ENCODE measurements around the gene MDM4.
"Not testable (repeated sequence)": the region's sequence is repeated elsewhere in the genome, so short reads cannot be mapped to it uniquely, and the experiment has no call there.

The MDM4 gene, protein sequence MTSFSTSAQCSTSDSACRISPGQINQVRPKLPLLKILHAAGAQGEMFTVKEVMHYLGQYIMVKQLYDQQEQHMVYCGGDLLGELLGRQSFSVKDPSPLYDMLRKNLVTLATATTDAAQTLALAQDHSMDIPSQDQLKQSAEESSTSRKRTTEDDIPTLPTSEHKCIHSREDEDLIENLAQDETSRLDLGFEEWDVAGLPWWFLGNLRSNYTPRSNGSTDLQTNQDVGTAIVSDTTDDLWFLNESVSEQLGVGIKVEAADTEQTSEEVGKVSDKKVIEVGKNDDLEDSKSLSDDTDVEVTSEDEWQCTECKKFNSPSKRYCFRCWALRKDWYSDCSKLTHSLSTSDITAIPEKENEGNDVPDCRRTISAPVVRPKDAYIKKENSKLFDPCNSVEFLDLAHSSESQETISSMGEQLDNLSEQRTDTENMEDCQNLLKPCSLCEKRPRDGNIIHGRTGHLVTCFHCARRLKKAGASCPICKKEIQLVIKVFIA
- 103 to 451 (median 225) reads per million in 3 experiments for total RNA-seq

GRCh38 chr1:204516180-204516879 is at the start of gene MDM4:
TSS of gene MDM4 (plus strand) at chr1:204516406. CDS start at chr1:204525519, 9,113 bp downstream.
- DNase-seq, result peak; percentile 93

DNA sequence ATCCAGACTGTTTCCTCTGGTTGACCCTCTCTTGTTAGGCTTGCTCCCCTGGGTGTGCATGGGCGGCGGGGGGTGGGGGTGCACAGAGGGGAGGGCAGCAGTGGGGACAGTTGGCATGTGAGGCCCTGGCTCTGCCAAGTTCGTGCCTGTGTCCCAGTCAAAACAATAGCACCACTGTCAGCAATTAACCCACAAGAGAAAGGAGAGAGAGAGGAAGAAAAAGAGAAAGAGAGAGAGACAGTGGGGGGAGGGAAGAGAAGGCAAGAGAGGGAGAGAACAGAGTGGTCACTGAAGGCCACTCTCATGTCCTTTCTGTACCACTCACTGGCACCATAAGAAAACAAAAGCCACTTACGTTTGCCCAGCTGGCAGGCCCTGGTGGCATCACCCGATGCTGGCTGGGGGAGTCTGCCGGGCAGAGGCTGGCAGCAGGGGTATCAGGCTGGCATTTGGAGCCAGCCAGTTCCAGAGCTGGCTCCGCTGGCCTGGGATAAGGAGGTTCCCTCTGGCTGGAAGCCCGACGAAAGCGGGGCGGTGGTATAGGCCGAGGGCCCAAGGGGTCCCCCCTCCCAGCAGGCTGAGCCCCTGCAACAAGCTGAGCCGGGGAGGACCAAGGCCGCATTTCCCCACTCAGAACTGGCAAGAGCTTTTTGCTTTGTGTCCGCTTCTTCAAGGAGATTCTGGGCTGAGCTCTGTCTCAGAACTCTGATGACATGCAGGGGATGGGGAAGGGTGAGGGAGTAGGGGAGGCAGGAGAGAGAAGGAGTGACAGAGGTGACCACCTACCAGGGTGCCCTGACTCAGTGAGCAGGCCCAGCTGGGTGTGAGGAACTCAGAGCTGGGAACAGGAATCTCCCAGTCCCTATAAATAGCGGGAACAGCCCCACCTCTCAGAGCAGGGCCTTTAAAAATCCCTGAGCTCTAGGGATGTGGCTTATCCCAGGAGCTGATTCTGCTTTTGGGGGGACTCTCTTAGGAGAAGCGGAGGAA is 49.5 kb upstream of the MDM4 start:
- DNase-seq, result no peak

DNA sequence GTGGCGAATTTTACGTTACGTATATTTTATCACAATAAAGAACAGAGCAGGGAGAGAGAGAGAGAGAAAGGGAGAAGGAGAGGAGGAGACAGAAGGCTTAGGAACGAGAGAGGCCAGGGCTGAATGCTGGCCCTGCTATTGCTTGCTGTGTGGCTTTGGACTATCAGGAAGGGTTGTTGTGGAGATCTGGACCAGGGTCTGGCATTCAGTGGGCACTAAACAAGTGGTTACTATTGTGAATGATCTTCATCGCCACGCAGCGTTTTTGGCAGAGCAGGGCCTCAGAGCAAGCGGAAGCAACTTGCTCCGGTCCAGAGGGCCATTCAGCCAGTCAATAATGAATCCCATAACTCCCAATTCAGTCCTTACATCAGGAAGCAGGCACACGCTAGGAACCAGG is 48.0 kb upstream of the MDM4 start:
- DNase-seq, result no peak

DNA sequence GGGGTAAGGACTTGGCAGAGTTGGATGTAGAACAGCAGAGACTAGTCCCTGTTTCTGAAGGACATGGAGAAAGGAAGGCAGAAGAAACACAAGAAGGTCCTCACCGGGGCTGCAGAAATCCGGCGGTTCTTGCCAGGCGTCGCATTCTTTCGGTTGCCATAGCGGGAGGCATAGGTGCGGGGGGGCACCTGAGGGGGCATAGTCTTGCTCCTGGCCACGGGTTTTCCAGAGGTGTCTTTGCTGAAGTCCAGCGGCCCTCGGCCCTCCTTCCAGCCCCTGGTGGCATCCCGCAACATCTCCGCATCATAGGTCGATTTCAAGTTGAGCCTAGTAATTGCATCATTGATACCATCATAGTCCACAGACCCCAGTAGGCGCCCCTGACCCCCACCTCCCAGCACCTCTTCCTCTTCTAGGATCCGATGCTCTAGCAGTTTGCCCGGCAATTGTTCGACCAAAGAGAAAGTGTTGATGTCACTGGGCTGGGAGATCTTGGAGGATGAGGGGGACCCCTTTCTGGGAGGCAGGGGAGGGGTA is 47.4 kb upstream of the MDM4 start:
- no peak for DNase-seq

DNA sequence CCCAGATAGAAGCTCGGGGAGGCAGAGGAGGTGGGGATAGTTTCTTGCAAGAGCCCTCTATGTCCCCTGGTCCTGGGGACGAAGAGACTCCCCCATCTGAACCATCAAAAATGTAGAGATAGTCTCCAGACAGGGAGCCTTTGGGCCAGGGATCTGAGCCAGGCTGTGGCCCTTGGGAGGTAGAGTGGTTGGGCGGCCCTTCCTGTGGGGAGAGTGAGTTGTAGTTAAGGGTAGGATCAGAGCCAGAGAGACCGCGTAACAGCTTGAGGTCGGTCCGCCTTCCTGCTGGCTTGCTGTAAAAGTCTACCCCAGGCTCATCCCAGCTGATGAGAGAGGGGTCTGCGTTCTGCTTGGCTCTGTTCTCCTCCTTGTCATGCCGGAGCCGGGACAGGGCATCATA is 46.9 kb upstream of the MDM4 start:
- no peak for DNase-seq

- DNase-seq, result no peak
Measured at GRCh38 chr1:204471687-204472086, 44.5 kb upstream of the MDM4 start.

DNA sequence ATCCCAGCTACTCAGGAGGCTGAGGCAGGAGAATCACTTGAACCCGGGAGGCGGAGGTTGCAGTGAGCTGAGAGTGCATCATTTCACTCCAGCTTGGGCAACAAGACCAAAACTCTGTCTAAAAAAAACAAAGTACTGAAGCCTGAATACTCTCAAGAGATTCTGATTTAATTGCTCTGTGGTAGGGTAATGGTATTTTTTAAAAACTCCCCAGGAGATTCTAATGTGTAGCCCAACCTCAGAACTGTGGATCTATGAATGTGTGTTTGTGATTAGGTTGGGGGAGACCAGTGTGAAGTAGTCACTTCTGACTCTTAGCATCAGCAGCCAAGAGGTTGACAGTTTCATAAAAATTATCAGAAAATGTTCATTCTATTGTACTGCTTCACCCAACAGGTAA is 43.5 kb upstream of the MDM4 start:
- DNase-seq, result no peak

DNA sequence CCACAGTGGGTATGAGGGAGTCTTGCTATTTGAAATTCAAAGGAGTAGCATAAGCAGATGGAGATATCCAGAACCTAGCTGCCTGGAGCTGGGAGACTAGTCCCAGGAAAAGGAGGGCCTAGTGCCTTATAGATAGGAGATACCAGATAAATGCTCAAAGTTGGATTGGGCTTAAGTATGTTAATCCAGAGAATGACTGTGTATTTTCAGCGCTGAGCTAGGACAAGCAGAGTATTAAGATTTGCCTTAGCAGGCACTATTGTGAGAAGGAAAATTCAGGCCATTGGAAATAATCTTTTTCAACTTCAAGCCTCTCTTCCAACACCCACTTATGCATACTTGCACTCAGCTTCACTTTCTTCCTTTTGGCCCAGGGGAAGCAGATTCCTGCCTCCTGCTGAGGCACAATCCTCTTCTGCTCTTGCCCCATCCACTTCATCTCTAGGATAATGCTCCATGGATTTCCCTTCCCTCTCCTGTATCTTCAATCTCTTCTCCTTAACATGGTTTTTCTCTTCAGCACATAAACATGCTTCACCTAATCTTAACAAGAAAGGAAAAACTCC is 42.7 kb upstream of the MDM4 start:
- DNase-seq, result no peak

DNA sequence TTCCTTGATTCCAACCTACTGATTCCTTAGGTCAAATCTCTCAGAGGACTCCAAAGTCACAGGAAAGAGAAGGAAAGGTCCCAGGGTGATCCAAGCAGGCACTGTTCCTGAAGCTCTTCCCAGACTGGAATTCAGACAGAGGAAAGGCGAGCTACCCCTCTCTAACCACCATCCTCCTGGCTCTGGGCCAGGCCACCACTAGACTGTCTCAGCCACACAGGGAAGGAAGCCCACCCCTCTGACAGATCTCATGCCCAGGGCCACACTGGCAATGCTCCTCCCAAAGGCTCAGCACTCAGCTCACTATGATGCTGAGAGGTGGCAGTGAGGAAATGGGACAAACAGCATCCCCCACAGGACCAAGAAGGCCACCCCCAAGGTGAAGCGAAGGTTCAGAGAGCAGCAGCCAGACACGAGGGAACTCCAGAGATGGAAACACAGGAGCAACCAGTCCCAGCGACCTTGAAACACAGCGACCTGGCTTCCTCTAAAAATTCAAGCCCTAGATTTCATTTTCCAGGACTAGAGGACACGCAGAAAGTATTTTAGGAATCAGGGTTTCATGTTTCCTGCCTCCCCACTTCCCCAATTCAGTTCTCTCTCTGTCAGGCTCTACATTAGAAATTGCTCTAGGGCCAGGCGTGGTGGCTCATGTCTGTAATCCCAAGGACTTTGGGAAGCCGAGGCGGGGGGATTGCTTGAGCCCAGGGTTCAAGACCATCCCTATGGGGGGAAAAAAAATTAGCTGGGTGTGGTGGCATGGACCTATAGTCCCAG is 40.4 kb upstream of the MDM4 start:
- DNase-seq, result no peak

DNA sequence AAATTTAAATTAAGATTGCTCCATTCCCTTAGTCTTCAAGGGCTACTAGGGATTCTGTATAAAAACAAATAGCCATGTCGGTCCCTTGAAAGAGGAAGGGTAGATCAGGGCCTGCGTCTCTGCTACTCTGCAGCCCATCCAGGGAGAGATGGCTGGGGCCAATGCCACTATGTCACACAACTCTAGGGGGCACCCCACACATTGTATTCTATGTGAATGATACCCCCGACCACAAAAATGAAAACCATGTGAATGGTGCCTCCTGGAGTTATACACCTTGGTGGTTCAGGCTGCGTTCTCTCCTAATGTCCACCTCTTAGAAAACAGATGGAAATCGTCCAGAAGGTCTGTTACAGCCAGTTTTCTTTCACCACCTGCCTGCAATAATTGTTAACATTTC is 39.6 kb upstream of the MDM4 start:
- no peak for DNase-seq

DNA sequence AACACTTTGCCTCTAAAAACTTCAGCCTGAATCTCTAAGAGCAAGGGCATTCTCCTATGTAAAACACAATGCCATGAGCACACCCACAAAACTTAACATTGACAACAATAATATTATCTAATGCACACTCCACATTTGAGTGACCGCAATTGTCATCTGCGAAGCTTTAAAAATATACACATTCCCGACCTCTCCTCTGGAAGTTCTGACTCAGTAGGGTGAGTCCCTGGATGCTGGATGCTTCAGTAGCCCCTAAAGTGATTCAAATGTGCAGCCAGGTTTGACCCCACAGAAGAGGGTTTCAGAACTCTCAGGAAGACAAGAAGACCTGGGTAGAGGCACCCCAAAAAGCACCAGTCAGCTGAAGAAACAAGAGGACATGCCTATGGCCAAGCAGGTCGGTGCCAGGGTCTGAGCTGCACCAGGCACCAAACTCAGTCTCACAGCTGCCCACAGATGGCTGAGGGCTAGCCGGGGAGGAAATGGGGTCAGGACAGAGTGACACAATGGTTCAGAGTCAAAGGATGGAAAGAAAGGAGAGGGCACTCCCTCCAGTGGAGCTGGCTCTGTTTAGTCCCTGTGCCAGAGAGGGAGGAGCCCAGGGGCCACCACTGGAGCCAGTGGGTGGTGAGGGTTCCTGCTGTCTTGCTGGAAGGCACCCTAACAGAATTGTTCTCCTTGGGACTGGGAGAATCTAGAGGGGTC is 39.0 kb upstream of the MDM4 start:
- no peak for DNase-seq

- DNase-seq, result no peak
Measured at GRCh38 chr1:204478172-204478899, 37.9 kb upstream of the MDM4 start.

GRCh38 chr1:204478921-204479320 is 37.3 kb upstream of the MDM4 start:
- no peak for DNase-seq

GRCh38 chr1:204479387-204480136 is 36.6 kb upstream of the MDM4 start:
- DNase-seq, result no peak

- no peak for DNase-seq
Measured at GRCh38 chr1:204480515-204480914, 35.7 kb upstream of the MDM4 start.

GRCh38 chr1:204483791-204484190 is 32.4 kb upstream of the MDM4 start:
- no peak for DNase-seq

DNA sequence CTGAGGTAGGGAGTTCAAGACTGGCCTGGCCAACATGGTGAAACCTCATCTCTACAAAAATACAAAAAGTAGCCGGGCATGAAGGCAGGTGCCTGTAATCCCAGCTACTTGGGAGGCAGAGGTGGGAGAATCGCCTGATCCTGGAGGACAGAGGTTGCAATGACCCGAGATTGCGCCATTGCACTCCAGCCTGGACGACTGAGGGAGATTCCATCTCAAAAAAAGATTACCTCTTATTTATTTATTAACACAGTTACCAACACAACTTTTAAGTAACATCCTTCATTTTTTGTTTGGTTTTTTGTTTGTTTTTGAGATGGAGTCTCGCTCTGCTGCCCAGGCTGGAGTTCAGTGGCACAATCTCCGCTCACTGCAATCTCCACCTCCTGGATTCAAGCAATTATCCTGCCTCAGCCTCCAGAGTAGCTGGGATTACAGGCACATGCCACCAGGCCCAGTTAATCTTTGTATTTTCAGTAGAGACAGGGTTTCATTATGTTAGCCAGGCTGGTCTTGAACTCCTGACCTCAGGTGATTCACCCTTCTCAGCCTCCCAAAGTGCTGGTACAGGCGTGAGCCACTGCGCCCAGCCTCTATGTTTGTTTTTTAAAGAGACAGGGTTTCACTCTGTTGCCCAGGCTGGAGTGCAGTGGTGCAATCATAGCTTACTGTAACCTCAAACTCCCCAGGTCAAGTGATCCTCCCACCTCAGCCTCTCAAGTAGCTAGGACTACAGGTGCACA is 29.5 kb upstream of the MDM4 start:
- not testable (repeated sequence) for DNase-seq

GRCh38 chr1:204487256-204487615 is 29.0 kb upstream of the MDM4 start:
- no peak for DNase-seq

- DNase-seq, result no peak
Measured at GRCh38 chr1:204491655-204492054, 24.6 kb upstream of the MDM4 start.
